ENCODE results near the gene LARGE1.

The LARGE1 gene

GRCh38 chr22:33337524-33337923, 582.8 kb downstream of the LARGE1 start:
- DNase-seq, result no peak

DNA sequence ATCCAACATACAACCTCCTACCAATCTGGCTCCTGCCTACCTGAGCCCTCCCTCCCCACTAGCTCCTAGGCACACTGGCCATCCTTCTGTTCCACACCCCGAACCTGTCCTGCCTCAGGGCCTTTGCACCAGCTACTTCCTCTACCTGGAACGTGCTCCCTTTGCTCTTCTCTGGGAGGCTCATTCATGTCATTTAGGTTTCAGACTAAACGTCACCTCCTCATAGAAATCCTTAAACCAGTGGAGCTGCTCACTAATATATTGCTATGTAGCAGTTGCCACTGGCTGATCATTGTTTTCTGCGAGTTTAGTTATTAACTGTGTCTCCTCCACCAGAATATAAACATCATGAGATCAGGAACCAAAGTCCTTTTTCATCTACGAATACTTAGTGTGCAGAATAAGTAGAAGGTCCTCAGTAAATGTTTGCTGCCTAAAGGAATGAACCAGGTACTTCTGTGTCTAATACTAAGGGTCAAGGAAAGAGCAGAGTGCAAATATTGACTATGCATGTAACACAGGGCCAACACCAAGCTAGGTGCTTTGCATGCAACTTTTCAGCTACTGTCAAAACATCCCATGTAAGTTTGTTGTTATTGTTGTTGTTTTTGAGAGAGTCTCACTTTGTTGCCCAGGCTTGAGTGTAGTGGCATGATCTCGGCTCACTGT, 584.5 kb downstream of the LARGE1 start:
- DNase-seq, result no peak

DNA sequence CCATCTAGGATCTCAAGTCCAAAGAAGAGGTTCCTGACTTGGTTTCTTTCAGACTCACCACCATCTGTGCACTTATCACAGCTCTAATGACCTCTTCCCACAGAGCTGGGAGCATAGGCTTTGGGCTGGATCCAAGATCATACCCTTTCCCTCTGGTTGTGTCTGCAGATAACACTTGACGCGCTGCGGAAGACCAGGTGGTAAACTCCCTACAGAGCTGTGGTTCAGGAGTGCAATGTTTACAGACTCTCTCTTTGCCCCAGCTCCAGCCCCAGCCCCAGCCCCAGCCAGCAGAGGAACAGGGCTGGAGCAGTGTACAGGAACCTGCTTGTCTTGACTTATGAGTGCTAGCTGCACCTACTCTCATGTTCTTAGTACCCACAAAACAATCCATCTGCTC, 587.7 kb downstream of the LARGE1 start:
- no peak for DNase-seq

GRCh38 chr22:33331017-33331416, 589.3 kb downstream of the LARGE1 start:
- no peak for DNase-seq

- DNase-seq, result no peak
Measured at GRCh38 chr22:33330534-33330933, 589.7 kb downstream of the LARGE1 start.

GRCh38 chr22:33329398-33329797, 590.9 kb downstream of the LARGE1 start:
- peak; percentile 40 for DNase-seq

DNA sequence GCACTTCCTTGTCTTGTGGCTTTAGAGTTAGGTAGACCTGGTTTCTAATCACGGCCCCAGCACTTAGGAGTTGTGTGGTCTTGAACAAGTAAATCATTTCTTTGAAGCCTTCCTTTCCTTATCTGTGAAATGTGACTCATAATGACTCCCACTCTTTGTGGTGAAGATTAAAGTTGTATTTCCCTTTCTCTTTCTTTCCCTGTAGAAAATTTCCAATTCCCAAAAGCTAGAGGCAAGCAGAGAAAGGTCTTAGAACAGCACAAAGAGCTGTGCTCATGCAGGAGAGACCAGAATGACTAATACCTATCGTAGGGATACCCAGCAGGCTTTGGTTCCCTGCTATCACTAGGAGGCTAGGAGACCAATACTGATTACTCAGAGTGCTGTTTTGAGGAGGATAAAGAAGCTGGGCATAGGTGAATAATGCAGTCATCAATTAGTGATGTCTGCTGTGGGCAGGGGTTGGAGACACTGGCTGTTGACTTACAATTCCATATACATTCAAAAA, 591.4 kb downstream of the LARGE1 start:
- DNase-seq, result peak; percentile 17

GRCh38 chr22:33327348-33327860, 592.9 kb downstream of the LARGE1 start:
- DNase-seq, result no peak

GRCh38 chr22:33326540-33327295, 593.6 kb downstream of the LARGE1 start:
- DNase-seq, result no peak

DNA sequence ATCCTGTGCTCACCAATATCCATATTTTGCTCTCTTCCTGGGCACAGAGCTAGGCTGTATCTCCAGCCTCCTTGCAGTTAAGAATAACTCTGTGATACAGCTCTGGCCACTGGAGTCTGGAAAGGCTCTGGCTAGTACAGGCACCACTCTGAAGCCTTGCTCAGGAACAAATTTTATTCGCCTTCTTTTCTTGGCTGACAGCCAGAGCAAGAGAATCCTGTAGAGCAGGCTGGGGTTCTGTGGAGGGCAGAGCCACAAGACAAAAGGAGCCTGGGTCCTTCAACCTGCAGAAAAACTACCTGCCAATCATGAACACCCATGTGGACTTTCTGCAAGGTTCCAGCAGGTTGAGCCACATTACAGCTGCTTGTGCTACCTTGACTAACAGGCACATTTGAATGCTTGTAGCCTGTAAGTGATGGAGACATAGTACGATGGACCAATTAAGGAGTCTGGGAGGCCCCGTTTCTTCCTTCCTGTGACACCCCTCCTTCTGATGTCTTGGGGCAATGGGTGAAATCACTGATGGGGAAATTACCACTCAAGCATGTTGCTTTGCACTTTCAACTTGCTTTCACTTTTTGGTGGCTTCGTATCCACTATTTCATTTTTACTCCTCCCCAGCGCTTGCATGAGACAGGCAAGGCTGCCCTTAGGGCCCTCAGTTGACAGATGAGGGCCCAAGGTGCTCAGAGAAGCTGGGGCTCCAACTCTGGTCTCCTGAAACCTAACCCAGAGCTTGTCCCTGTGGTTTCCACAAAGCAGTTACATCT, 594.9 kb downstream of the LARGE1 start:
- DNase-seq, result no peak

DNA sequence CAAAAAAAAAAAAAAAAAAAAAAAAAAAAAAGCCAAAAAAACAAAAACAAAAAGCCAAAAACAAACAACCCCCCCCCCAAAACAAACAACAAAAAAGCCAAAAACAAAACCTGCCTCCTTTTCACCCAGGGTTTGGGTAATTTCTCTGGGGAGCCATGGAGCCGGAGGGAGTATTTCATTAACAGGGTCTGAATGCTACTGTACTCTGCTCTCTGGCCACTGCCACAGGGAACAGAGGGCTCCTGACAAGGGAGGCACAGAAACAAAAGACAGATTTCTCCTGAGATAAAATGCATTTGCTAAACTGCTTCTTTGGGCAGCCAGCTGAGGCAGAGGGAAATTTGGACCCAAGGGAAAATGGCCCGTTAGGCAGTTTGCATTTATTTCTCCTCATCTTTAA, 596.0 kb downstream of the LARGE1 start:
- no peak for DNase-seq

DNA sequence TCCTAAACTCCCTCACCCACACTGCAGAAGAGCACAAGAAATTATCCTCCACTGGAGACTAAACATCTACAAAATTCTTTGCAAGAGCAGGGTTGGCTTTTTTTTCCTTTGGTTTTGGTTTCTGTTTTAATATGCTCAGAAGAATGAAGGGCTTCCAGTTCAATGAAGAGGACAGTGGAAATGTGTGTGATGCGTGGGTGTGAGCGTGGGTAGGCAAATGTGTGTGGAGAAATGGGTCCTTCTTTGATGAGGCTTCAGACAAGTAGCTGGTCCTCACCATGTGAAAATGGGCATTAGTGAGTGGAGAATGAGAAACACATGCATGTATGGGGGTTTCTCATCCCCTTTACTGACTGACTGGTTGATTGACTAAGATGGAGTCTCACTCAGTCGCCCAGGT, 598.8 kb downstream of the LARGE1 start:
- no peak for DNase-seq

GRCh38 chr22:33315954-33316353, 604.3 kb downstream of the LARGE1 start:
- DNase-seq, result no peak

- DNase-seq, result no peak
Measured at GRCh38 chr22:33315117-33315516, 605.2 kb downstream of the LARGE1 start.

GRCh38 chr22:33314316-33314715, 606.0 kb downstream of the LARGE1 start:
- no peak for DNase-seq

DNA sequence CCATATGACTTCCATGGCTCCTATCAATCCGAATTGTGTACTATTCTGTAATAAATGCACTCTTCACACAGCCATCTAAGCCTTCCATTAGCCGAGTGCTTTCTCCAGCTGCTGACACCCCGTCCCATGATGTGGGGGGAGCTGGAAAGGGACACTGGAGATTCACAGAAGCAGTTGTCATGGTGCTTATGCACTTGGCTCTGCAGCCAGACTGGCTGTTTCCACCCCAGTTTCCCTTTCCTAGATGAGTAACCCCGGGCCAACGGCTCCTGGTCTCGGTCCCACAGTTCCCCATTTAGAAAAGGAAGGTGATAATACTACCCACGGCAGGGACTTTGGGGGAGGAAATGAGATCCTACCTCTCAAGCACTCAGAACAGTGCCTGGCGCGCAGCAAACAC, 617.2 kb downstream of the LARGE1 start:
- no peak for DNase-seq

GRCh38 chr22:33302549-33302948, 617.7 kb downstream of the LARGE1 start:
- no peak for DNase-seq

DNA sequence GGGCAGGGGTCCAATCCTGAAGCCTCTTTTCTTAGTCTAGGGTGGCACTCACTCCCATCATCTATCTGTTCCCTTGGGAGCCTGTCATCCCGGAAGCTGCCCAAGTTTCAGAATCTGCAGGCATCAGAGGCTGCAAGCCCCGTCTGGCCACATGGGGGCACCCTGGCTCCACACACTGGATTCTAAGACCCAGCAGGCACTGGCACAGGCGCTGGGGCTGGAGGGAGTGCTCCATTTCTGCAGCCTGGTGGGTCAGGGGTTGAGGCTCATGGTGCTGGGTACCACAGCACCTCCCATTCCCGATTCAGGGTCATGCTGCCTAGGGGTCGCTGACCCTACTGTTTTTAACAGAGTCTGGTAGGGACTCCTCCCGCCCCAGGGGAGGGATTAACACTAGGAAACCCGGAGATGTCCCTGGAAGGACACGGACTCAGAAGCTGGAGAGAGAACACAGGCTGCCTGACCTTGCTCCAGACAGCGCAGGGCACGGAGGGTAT, 618.2 kb downstream of the LARGE1 start:
- DNase-seq, result peak; percentile 82

GRCh38 chr22:33300165-33300564, 620.1 kb downstream of the LARGE1 start:
- DNase-seq, result no peak

DNA sequence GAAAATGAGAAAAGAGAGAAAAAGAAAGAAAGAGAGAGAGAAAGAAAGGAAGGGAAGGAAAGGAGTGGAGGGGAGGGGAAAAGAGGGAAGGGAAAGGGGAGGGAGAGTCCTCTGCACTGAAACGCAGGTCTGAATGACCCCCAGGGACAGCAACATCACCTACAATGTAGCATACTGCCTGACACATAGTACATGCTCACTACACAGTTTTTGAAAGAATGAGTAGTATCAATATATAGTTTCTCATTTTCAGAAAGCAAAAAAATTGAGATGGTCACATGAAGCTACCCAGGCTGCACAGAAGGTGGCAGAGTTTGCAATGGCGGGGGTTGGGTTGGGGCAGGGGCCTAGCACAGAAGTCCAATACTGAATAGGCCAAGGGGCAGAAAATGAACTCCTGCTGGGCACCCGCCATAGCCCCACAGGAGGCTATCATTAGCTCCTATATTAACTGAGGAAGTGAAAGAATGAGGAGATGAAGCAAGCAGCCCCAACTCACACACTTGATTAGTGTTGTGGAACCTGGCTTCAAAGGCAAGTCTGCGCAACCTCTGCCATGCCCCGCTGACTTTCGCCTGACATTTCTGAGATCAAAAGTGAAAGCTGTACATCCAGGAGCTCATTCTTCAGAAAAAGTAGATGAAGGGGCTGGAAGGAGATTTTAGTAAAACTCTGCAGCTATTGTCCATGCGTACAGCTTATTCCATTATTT, 620.9 kb downstream of the LARGE1 start:
- DNase-seq, result no peak

DNA sequence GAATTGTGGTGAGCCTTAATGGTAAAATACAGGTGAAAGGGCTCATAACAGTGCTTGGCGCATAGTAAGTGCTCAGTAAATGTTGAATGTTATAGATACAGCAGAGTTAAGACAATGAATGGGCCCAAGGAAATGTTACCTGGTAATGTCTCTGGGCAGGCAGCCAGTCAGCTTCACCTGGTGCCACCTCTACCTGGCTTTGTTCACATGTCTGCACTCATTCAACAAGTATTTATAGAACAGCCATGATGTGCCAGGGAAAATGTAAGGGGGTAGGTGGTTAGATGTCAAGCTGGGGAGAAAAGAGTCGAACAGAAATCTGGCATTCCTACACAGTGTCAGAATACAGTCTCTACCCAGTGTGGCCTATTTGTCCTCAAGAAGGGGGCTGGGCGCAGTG, 623.3 kb downstream of the LARGE1 start:
- DNase-seq, result no peak

DNA sequence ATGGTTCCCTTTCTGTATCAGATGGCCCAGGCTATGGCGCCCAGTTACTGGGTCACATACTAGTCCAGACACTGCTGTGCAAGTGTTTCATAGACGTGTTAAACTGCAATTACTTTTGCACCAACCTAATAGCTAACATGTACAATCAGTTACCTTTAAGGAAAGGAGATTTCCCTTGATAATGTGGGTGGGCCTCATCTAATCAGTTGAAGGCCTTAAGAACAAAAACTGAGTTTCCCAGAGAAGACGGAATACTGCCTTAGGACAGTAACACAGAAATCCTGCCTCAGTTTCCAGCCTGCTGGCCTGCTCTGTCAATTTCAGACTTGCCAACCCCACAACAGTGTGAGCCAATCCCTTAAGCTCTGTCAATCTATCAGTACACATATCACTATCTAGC, 632.2 kb downstream of the LARGE1 start:
- no peak for DNase-seq

GRCh38 chr22:33275073-33275443, 645.2 kb downstream of the LARGE1 start:
- DNase-seq, result no peak

Data from hematopoietic multipotent progenitor cell treated with erythropoietin and hydrocortisone succinate and interleukin-3 and kit ligand, for 4 days (in vitro differentiated cells).